ENCODE results near the gene LPCAT1.
"Not testable (repeated sequence)": the region's sequence is repeated elsewhere in the genome, so short reads cannot be mapped to it uniquely, and the experiment has no call there.

LPCAT1 gene

GRCh38 chr5:1428107-1428506, 95.7 kb downstream of the LPCAT1 start:
- DNase-seq (ENCODE audit: low spot score) = no peak
- no peak for TF ChIP-seq CTCF (IDR thresholded peaks at IDR 0.05; ENCODE audit: borderline replicate concordance, control extremely low read depth, extremely low read depth, insufficient read depth, missing control alignments)
- in situ Hi-C loops (cut with MboI; ENCODE audit: low sequenced_read_pairs, unreplicated experiment) = no loop called here

- TF ChIP-seq CTCF (IDR thresholded peaks at IDR 0.05; ENCODE audit: borderline replicate concordance, control extremely low read depth, extremely low read depth, insufficient read depth, missing control alignments) = no peak
- DNase-seq (ENCODE audit: low spot score) = no peak
- in situ Hi-C loops (cut with MboI; ENCODE audit: low sequenced_read_pairs, unreplicated experiment) = no loop called here
Measured at GRCh38 chr5:1424716-1425115, 99.0 kb downstream of the LPCAT1 start.

GRCh38 chr5:1423901-1424603, 99.7 kb downstream of the LPCAT1 start:
- in situ Hi-C loops (cut with MboI; ENCODE audit: low sequenced_read_pairs, unreplicated experiment) = no loop called here
- no peak for DNase-seq (ENCODE audit: low spot score)
- no peak for TF ChIP-seq CTCF (IDR thresholded peaks at IDR 0.05; ENCODE audit: borderline replicate concordance, control extremely low read depth, extremely low read depth, insufficient read depth, missing control alignments)

- DNase-seq (ENCODE audit: low spot score); in situ Hi-C loops (cut with MboI; ENCODE audit: low sequenced_read_pairs, unreplicated experiment): not testable (repeated sequence)
Measured at GRCh38 chr5:1422522-1422921, 101.2 kb downstream of the LPCAT1 start.

- no peak for DNase-seq (ENCODE audit: low spot score)
- no peak for TF ChIP-seq CTCF (IDR thresholded peaks at IDR 0.05; ENCODE audit: borderline replicate concordance, control extremely low read depth, extremely low read depth, insufficient read depth, missing control alignments)
- in situ Hi-C loops (cut with MboI; ENCODE audit: low sequenced_read_pairs, unreplicated experiment) = no loop called here
Measured at GRCh38 chr5:1421521-1422341, 102.0 kb downstream of the LPCAT1 start.

- no peak for TF ChIP-seq CTCF (IDR thresholded peaks at IDR 0.05; ENCODE audit: borderline replicate concordance, control extremely low read depth, extremely low read depth, insufficient read depth, missing control alignments)
- in situ Hi-C loops (cut with MboI; ENCODE audit: low sequenced_read_pairs, unreplicated experiment) = no loop called here
- DNase-seq (ENCODE audit: low spot score) = no peak
Measured at GRCh38 chr5:1420211-1421195, 103.3 kb downstream of the LPCAT1 start.

Data from GM13976 (cell line).